ENCODE results near the gene IWS1.

The IWS1 gene

GRCh38 chr2:127448526-127448925 lies 77.8 kb downstream of the IWS1 start:
- intact Hi-C loops (cut with DNase I), result no loop called here
- no peak for DNase-seq

GRCh38 chr2:127439343-127439742 lies 86.9 kb downstream of the IWS1 start:
- intact Hi-C loops (cut with DNase I), result no loop called here
- DNase-seq, result no peak

- intact Hi-C loops (cut with DNase I), result no loop called here
- peak in 1 of 42 donors; percentile 27 for DNase-seq
These were observed 88.2 kb downstream of the IWS1 start for GRCh38 chr2:127437781-127438726.

GRCh38 chr2:127437056-127437455 lies 89.2 kb downstream of the IWS1 start:
- DNase-seq, result peak in 1 of 42 donors; percentile 30
- intact Hi-C loops (cut with DNase I), result no loop called here

- DNase-seq, result peak in 1 of 42 donors; percentile 20
- intact Hi-C loops (cut with DNase I), result no loop called here
These were observed 91.8 kb downstream of the IWS1 start for GRCh38 chr2:127434515-127434914.

GRCh38 chr2:127431408-127432023 lies 94.8 kb downstream of the IWS1 start:
- intact Hi-C loops (cut with DNase I), result no loop called here

More at GRCh38 chr2:127431408-127432023, 94.8 kb downstream of the IWS1 start:
- peak in 4 of 42 donors; percentile 3 to 38 (median 8) for DNase-seq
